IMR-90 (cell line): ENCODE results near the gene TNN. TPM values are rescaled to one million over a fixed set of nuclear protein-coding genes. Genes with fewer than 3 reads are reported as not detected.

Experiments
- ATAC-seq: fragments of 200-7000 bp; cut with Tn5 transposase; 2 replicates; pipeline ENCODE4 v1.9.1; 2020; ENCODE audit warnings: low read depth, mild to moderate bottlenecking, moderate library complexity
- BruUV-seq: library from RNA; stranded (reverse); fragments of 400-500 nt; replicated peaks from 2 replicates; lab custom pipeline; 2021; lab: Mats Ljungman, UMichigan
- CTCF ChIA-PET: fragments of 300-600 bp; formaldehyde crosslinking; extraction: SDS; loops from one replicate; lab custom pipeline; 2021; ENCODE audit warnings: antibody characterized with exemption; lab: Yijun Ruan, JAX
- POLR2A ChIA-PET: fragments of 300-600 bp; sonication (Branson Sonifier 250); formaldehyde crosslinking; loops from one replicate; lab custom pipeline; 2022; ENCODE audit warnings: antibody characterized with exemption; ENCODE audit not compliant: unreplicated experiment; lab: Charles Lee
- DNase-seq: peaks from one replicate; pipeline ENCODE4 v3.0.0; 2013
- H2AFZ ChIP-seq: replicated peaks from 2 replicates; pipeline ENCODE3; 2013; ENCODE audit warnings: low read length, mild to moderate bottlenecking; ENCODE audit not compliant: poor library complexity
- H2AK5ac ChIP-seq: 2 replicates; pipeline ENCODE4 v1.6.1; 2013; ENCODE audit warnings: low read depth, low read length, inconsistent platforms
- H2AK9ac ChIP-seq: replicated peaks from 2 replicates; pipeline ENCODE3; 2013; ENCODE audit warnings: mild to moderate bottlenecking, low read depth, low read length, moderate library complexity; ENCODE audit not compliant: poor library complexity
- H2BK120ac ChIP-seq: 2 replicates; pipeline ENCODE4 v1.6.1; 2013; ENCODE audit warnings: low read depth, low read length, inconsistent platforms
- H2BK15ac ChIP-seq: 3 replicates; pipeline ENCODE4 v1.6.1; 2013; ENCODE audit warnings: low read depth, low read length, inconsistent platforms
- H2BK20ac ChIP-seq: 2 replicates; pipeline ENCODE4 v1.6.1; 2013; ENCODE audit warnings: low read depth, mild to moderate bottlenecking, inconsistent platforms, low read length, moderate library complexity
- H2BK5ac ChIP-seq: 2 replicates; pipeline ENCODE4 v1.6.1; 2013; ENCODE audit warnings: mild to moderate bottlenecking, low read depth, low read length, inconsistent platforms; ENCODE audit not compliant: poor library complexity, severe bottlenecking
- H3K14ac ChIP-seq: replicated peaks from 2 replicates; pipeline ENCODE4 v1.6.1; 2013; ENCODE audit warnings: low read depth, low read length, inconsistent platforms
- H3K18ac ChIP-seq: 2 replicates; pipeline ENCODE4 v1.6.1; 2013; ENCODE audit warnings: low read depth, low read length, control low read depth
- H3K23ac ChIP-seq: 2 replicates; pipeline ENCODE4 v1.6.1; 2013; ENCODE audit warnings: low read depth, low read length, inconsistent platforms
- H3K27ac ChIP-seq: 2 replicates; pipeline ENCODE4 v1.5.1; 2013; ENCODE audit warnings: mild to moderate bottlenecking, control low read depth, low read length; ENCODE audit not compliant: insufficient read depth
- H3K27me3 ChIP-seq: 2 replicates; pipeline ENCODE4 v1.6.1; 2013; ENCODE audit warnings: low read length; ENCODE audit not compliant: control insufficient read depth, insufficient read depth
- H3K36me3 ChIP-seq: 2 replicates; pipeline ENCODE4 v1.6.1; 2013; ENCODE audit warnings: low read length, mixed read lengths; ENCODE audit not compliant: control insufficient read depth, insufficient read depth
- H3K4ac ChIP-seq: 2 replicates; pipeline ENCODE4 v1.6.1; 2013; ENCODE audit warnings: low read depth, low read length, inconsistent platforms
- H3K4me1 ChIP-seq: 2 replicates; pipeline ENCODE4 v1.6.1; 2013; ENCODE audit warnings: low read length, mixed read lengths; ENCODE audit not compliant: control insufficient read depth, insufficient read depth
- H3K4me2 ChIP-seq: 2 replicates; pipeline ENCODE4 v1.6.1; 2013; ENCODE audit warnings: low read depth, mild to moderate bottlenecking, control low read depth, low read length, moderate library complexity
- H3K4me3 ChIP-seq: 2 replicates; pipeline ENCODE4 v1.5.1; 2013; ENCODE audit warnings: low read depth, mild to moderate bottlenecking, control low read depth, low read length, moderate library complexity; ENCODE audit not compliant: insufficient read depth
- H3K56ac ChIP-seq: 2 replicates; pipeline ENCODE4 v1.6.1; 2013; ENCODE audit warnings: low read length, inconsistent platforms; ENCODE audit not compliant: insufficient read depth; ENCODE audit errors: extremely low read depth
- H3K79me1 ChIP-seq, 2 experiments: 2 replicates each; pipeline ENCODE4 v1.6.1; 2013; ENCODE audit warnings: low read length in 2 of 2, inconsistent platforms in 1 of 2, low read depth in 1 of 2
- H3K9ac ChIP-seq: 2 replicates; pipeline ENCODE4 v1.6.1; 2013; ENCODE audit warnings: low read depth, low read length, control low read depth
- H3K9me1 ChIP-seq: 2 replicates; pipeline ENCODE4 v1.6.1; 2013; ENCODE audit warnings: low read length, inconsistent platforms; ENCODE audit not compliant: insufficient read depth
- H3K9me3 ChIP-seq: 2 replicates; pipeline ENCODE4 v1.6.1; 2013; ENCODE audit warnings: low read length; ENCODE audit not compliant: control insufficient read depth, insufficient read depth
- H4K20me1 ChIP-seq: 2 replicates; pipeline ENCODE4 v1.6.1; 2013; ENCODE audit warnings: low read length, inconsistent platforms; ENCODE audit not compliant: insufficient read depth
- H4K5ac ChIP-seq: 2 replicates; pipeline ENCODE4 v1.6.1; 2013; ENCODE audit warnings: mild to moderate bottlenecking, low read depth, low read length, control low read depth
- H4K8ac ChIP-seq, 2 experiments: 2 replicates each; pipeline ENCODE4 v1.6.1; 2013; ENCODE audit warnings: low read depth in 2 of 2, low read length in 2 of 2, control low read depth in 1 of 2, inconsistent platforms in 1 of 2
- H4K91ac ChIP-seq: 2 replicates; pipeline ENCODE4 v1.6.1; 2013; ENCODE audit warnings: low read depth, low read length, inconsistent platforms; ENCODE audit not compliant: insufficient read depth
- BHLHE40 ChIP-seq: fragments of 150-350 bp; IDR thresholded peaks from 2 replicates; pipeline ENCODE4 v1.6.1; 2016; ENCODE audit warnings: mild to moderate bottlenecking, low read depth, low read length
- CEBPB ChIP-seq: IDR thresholded peaks from 2 replicates; pipeline ENCODE4 v1.6.1; 2012; ENCODE audit warnings: low read depth, low read length, improper control_type of control experiment
- CHD1 ChIP-seq: IDR thresholded peaks from 2 replicates; pipeline ENCODE4 v1.6.1; 2012; ENCODE audit warnings: low read depth, low read length, improper control_type of control experiment
- CTCF ChIP-seq: conservative IDR thresholded peaks from 2 replicates; pipeline ENCODE4 v1.5.1; 2012; ENCODE audit warnings: mild to moderate bottlenecking, low read depth, low read length, improper control_type of control experiment
- FOS ChIP-seq: fragments of 150-350 bp; IDR thresholded peaks from 2 replicates; pipeline ENCODE4 v1.6.1; 2016; ENCODE audit warnings: low read depth, low read length
- MAFK ChIP-seq: IDR thresholded peaks from 2 replicates; pipeline ENCODE4 v1.6.1; 2012; ENCODE audit warnings: low read depth, low read length, improper control_type of control experiment
- MAZ ChIP-seq: IDR thresholded peaks from 2 replicates; pipeline ENCODE4 v1.6.1; 2012; ENCODE audit warnings: low read depth, mild to moderate bottlenecking, low read length, improper control_type of control experiment, moderate library complexity, borderline replicate concordance
- MXI1 ChIP-seq: IDR thresholded peaks from 2 replicates; pipeline ENCODE4 v1.6.1; 2012; ENCODE audit warnings: low read depth, mild to moderate bottlenecking, low read length, moderate library complexity, borderline replicate concordance
- NFE2L2 ChIP-seq: fragments of 150-350 bp; IDR thresholded peaks from 2 replicates; pipeline ENCODE4 v1.6.1; 2016; ENCODE audit warnings: low read depth, mild to moderate bottlenecking, low read length
- POLR2A ChIP-seq: IDR thresholded peaks from 2 replicates; pipeline ENCODE4 v1.6.1; 2012; ENCODE audit warnings: mild to moderate bottlenecking, low read depth, low read length
- RAD21 ChIP-seq: IDR thresholded peaks from 2 replicates; pipeline ENCODE4 v1.6.1; 2012; ENCODE audit warnings: low read length, improper control_type of control experiment
- RCOR1 ChIP-seq: IDR thresholded peaks from 2 replicates; pipeline ENCODE4 v1.6.1; 2012; ENCODE audit warnings: mild to moderate bottlenecking, low read length, improper control_type of control experiment; ENCODE audit not compliant: insufficient replicate concordance
- RFX5 ChIP-seq: IDR thresholded peaks from 2 replicates; pipeline ENCODE4 v1.8.0; 2012; ENCODE audit warnings: low read depth, mild to moderate bottlenecking, low read length, moderate library complexity
- SMC3 ChIP-seq: fragments of 150-350 bp; IDR thresholded peaks from 2 replicates; pipeline ENCODE4 v1.6.1; 2016; ENCODE audit warnings: low read depth, mild to moderate bottlenecking, antibody characterized with exemption, low read length, moderate library complexity
- WGBS, 2 experiments: methylation state at CpG; one replicate each; pipeline versions ENCODE4 v1.1.5 to v1.1.7; 2013; ENCODE audit warnings: missing lambda C conversion rate in 2 of 2; ENCODE audit not compliant: insufficient read length in 1 of 2; ENCODE audit errors: extremely low coverage in 2 of 2; 5-methylcytosine and 5-hydroxymethylcytosine counted together
- dilution Hi-C: fragments of 300-500 bp; cut with HindIII; formaldehyde crosslinking; loops from one replicate; pipeline ENCODE4 v1.14.3; 2018; ENCODE audit warnings: low sequenced_read_pairs; ENCODE audit not compliant: unreplicated experiment
- in situ Hi-C: fragments of 300-500 bp; cut with MboI; formaldehyde crosslinking; loops from 3 replicates; pipeline ENCODE4 v1.14.3; 2019; ENCODE audit warnings: low sequenced_read_pairs, inconsistent platforms, mixed read lengths
- intact Hi-C: fragments of 100-400 bp; cut with micrococcal nuclease; formaldehyde crosslinking; loops from 2 replicates; pipeline ENCODE4 v1.10.0; 2022
- polyA plus RNA-seq, 3 experiments: library from polyadenylated mRNA; depleted of rRNA; stranded (reverse); fragments of >200 nt; gene quantifications; 2 replicates each; pipeline ENCODE4 v1.2.3, GENCODE V29; 2012; ENCODE audit warnings: low replicate concordance in 1 of 3
- total RNA-seq: library from RNA; depleted of rRNA; stranded (reverse); fragments of >200 nt; gene quantifications from 2 replicates; pipeline ENCODE4 v1.2.3, GENCODE V29; 2012
- TF ChIP-seq, protein P1 (sequence below): fragments of 150-350 bp; IDR thresholded peaks from 2 replicates; pipeline ENCODE4 v1.6.1; 2017; ENCODE audit warnings: mild to moderate bottlenecking, antibody characterized with exemption, low read length, low read depth
- TF ChIP-seq, protein P2 (sequence below): fragments of 150-350 bp; IDR thresholded peaks from 2 replicates; pipeline ENCODE4 v1.6.1; 2016; ENCODE audit warnings: low read depth, mild to moderate bottlenecking, low read length, moderate library complexity, borderline replicate concordance

TNN gene
- total and polyA plus RNA-seq, 2 of the 4 experiments (the other 2 are of a cell fraction): not detected

DNA sequence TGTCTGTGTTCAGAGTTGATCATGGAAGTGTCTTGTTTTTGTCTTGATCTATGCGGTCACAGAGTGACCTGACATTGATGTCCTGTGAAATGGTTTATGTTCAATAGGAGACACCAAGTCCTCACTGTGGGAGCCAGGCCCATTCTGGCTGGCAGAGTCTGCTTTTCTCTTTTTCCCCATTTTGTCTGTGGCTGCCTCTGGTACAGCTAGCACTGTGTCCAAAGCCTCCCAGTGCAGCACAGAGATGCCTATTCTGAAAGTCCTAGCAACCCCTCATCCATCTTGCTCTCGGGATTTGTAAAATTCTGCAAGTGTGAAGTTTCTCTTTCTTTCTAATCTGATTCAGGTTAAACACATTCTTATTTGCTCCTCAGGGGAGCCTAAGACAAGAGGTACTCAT is 14.3 kb downstream of the TNN start:
- dilution Hi-C loops: no loop called here
- H2AK9ac ChIP-seq: no peak overlapping the region
- no peaks in the 10 kb centered on the region for H3K9me1 ChIP-seq
- H2BK20ac ChIP-seq: no peak overlapping the region
- ATAC-seq (no peak), DNase-seq (no peak)
- WGBS, 2 experiments: no CpG with 5 or more reads among the region's 2 CpGs
- no peak overlapping the region for H3K56ac ChIP-seq
- H4K20me1 ChIP-seq: no peaks in the 10 kb centered on the region
- H2AK5ac ChIP-seq: no peak overlapping the region
- no peak overlapping the region for H3K14ac ChIP-seq
- H3K27me3 ChIP-seq: no peaks in the 10 kb centered on the region; the same call in 1 of the 2 replicates
- no peaks in the 10 kb centered on the region for H3K4me1 ChIP-seq
- H2BK5ac ChIP-seq: no peak overlapping the region
- no peak overlapping the region for H3K9ac ChIP-seq
- no peak overlapping the region for H3K23ac ChIP-seq
- H3K9me3 ChIP-seq: no peaks in the 10 kb centered on the region
- H4K5ac ChIP-seq: no peak overlapping the region
- intact Hi-C loops: no loop called here
- no peaks in the 10 kb centered on the region for H3K79me1 ChIP-seq
- H2BK15ac ChIP-seq: no peak overlapping the region
- no peak overlapping the region for H4K91ac ChIP-seq
- POLR2A ChIA-PET: no interaction called here
- no peak overlapping the region for H3K4me2 ChIP-seq
- no peak overlapping the region for H4K8ac ChIP-seq
- TF ChIP-seq FOS (no peak), RAD21 (no peak), POLR2A (no peak), CHD1 (no peak), MAZ (no peak), NFE2L2 (no peak), MAFK (no peak), BHLHE40 (no peak), CEBPB (no peak), MXI1 (no peak), CTCF (no peak), RCOR1 (no peak), RFX5 (no peak), SMC3 (no peak)
- TF ChIP-seq, protein P1, sequence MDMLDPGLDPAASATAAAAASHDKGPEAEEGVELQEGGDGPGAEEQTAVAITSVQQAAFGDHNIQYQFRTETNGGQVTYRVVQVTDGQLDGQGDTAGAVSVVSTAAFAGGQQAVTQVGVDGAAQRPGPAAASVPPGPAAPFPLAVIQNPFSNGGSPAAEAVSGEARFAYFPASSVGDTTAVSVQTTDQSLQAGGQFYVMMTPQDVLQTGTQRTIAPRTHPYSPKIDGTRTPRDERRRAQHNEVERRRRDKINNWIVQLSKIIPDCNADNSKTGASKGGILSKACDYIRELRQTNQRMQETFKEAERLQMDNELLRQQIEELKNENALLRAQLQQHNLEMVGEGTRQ: no peak
- TF ChIP-seq, protein P2, sequence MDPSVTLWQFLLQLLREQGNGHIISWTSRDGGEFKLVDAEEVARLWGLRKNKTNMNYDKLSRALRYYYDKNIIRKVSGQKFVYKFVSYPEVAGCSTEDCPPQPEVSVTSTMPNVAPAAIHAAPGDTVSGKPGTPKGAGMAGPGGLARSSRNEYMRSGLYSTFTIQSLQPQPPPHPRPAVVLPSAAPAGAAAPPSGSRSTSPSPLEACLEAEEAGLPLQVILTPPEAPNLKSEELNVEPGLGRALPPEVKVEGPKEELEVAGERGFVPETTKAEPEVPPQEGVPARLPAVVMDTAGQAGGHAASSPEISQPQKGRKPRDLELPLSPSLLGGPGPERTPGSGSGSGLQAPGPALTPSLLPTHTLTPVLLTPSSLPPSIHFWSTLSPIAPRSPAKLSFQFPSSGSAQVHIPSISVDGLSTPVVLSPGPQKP: no peak
- in situ Hi-C loops: no loop called here
- no peak overlapping the region for H3K18ac ChIP-seq
- CTCF ChIA-PET: no interaction called here
- BruUV-seq: no TSS peak
- no peak overlapping the region for H2BK120ac ChIP-seq
- H3K27ac ChIP-seq: no peak overlapping the region
- no peak overlapping the region for H3K4ac ChIP-seq
- no peaks in the 10 kb centered on the region for H3K36me3 ChIP-seq
- no peak overlapping the region for H3K4me3 ChIP-seq
- no peak overlapping the region for H2AFZ ChIP-seq
